Loucy (cell line): ENCODE results near the gene ZFPL1.

Source experiments
- H2AFZ ChIP-seq: fragments of 200-600 bp; sonication (generic); 2 replicates; pipeline ENCODE4 v1.6.0; 2016; ENCODE audit warnings: antibody characterized with exemption, mild to moderate bottlenecking, low read length, moderate library complexity
- H3F3A ChIP-seq: fragments of 200-600 bp; 2 replicates; pipeline ENCODE4 v1.6.0; 2016; ENCODE audit warnings: antibody characterized with exemption, low read depth, mild to moderate bottlenecking
- H3K27me3 ChIP-seq: fragments of 200-600 bp; sonication (generic); 2 replicates; pipeline ENCODE4 v1.6.1; 2014; ENCODE audit warnings: low read length, mild to moderate bottlenecking; ENCODE audit not compliant: insufficient read depth, poor library complexity, severe bottlenecking
- H3K36me3 ChIP-seq: fragments of 200-600 bp; sonication (generic); 2 replicates; pipeline ENCODE4 v1.6.1; 2016; ENCODE audit warnings: low read length; ENCODE audit not compliant: insufficient read depth
- H3K4me1 ChIP-seq: fragments of 200-600 bp; sonication (generic); 2 replicates; pipeline ENCODE4 v1.5.1; 2014; ENCODE audit warnings: low read length, mild to moderate bottlenecking; ENCODE audit not compliant: insufficient read depth, poor library complexity, severe bottlenecking
- H3K4me2 ChIP-seq: fragments of 200-600 bp; sonication (generic); 2 replicates; pipeline ENCODE4 v1.6.0; 2014; ENCODE audit warnings: antibody characterized with exemption, low read length, low read depth, mild to moderate bottlenecking; ENCODE audit not compliant: poor library complexity, severe bottlenecking
- H3K4me3 ChIP-seq: fragments of 200-600 bp; sonication (generic); 2 replicates; pipeline ENCODE4 v1.5.1; 2014; ENCODE audit warnings: low read length, mild to moderate bottlenecking, mixed read lengths; ENCODE audit not compliant: poor library complexity, severe bottlenecking
- H3K79me2 ChIP-seq: fragments of 200-600 bp; sonication (generic); 2 replicates; pipeline ENCODE4 v1.6.1; 2014; ENCODE audit warnings: low read length; ENCODE audit not compliant: insufficient read depth
- H3K9ac ChIP-seq: fragments of 200-600 bp; sonication (generic); 2 replicates; pipeline ENCODE4 v1.6.0; 2014; ENCODE audit warnings: mild to moderate bottlenecking, low read depth, low read length, moderate library complexity; ENCODE audit not compliant: poor library complexity, severe bottlenecking
- H3K9me2 ChIP-seq: fragments of 200-600 bp; sonication (generic); replicated peaks from 2 replicates; pipeline ENCODE4 v1.6.1; 2016; ENCODE audit warnings: low read depth, low read length, mixed read lengths
- H3K9me3 ChIP-seq: fragments of 200-600 bp; sonication (generic); 2 replicates; pipeline ENCODE4 v1.6.1; 2014; ENCODE audit warnings: mild to moderate bottlenecking, antibody characterized with exemption, low read length, low read depth; ENCODE audit not compliant: insufficient read depth
- H4K20me1 ChIP-seq: fragments of 200-600 bp; sonication (generic); 2 replicates; pipeline ENCODE4 v1.6.0; 2014; ENCODE audit warnings: antibody characterized with exemption, low read length, mild to moderate bottlenecking; ENCODE audit not compliant: insufficient read depth, poor library complexity, severe bottlenecking
- CTCF ChIP-seq: fragments of 200-600 bp; sonication (generic); conservative IDR thresholded peaks from 2 replicates; pipeline ENCODE4 v1.5.1; 2014; ENCODE audit warnings: mild to moderate bottlenecking, antibody characterized with exemption, low read length
- EZH2phosphoT487 ChIP-seq: fragments of 200-600 bp; IDR thresholded peaks from 2 replicates; pipeline ENCODE4 v1.6.1; 2018; ENCODE audit warnings: antibody characterized with exemption, mild to moderate bottlenecking, moderate library complexity, borderline replicate concordance

ZFPL1 gene

GRCh38 chr11:65129649-65130441, 45.8 kb downstream of the ZFPL1 start:
- H3K9me2 ChIP-seq, result no peaks in the 10 kb centered on the region
- H3K9me3 ChIP-seq, result no peaks in the 10 kb centered on the region
- no peak overlapping the region for H3K4me2 ChIP-seq
- no peak overlapping the region for H3K9ac ChIP-seq
- H3K27me3 ChIP-seq, result no peaks in the 10 kb centered on the region
- TF ChIP-seq CTCF, result no peak
- no peak for TF ChIP-seq EZH2phosphoT487
- H3K79me2 ChIP-seq, result peaks cover 32% of the 10 kb centered on the region
- no peaks in the 10 kb centered on the region for H3F3A ChIP-seq
- H3K36me3 ChIP-seq, result peaks cover 57% of the 10 kb centered on the region
- H3K4me3 ChIP-seq, result no peak overlapping the region
- no peak overlapping the region for H2AFZ ChIP-seq
- peaks cover 17% of the 10 kb centered on the region for H3K4me1 ChIP-seq
- peaks cover 21% of the 10 kb centered on the region for H4K20me1 ChIP-seq

GRCh38 chr11:65130631-65131416, 46.8 kb downstream of the ZFPL1 start:
- peaks cover 53% of the 10 kb centered on the region for H3K36me3 ChIP-seq
- no peaks in the 10 kb centered on the region for H3F3A ChIP-seq
- H3K4me2 ChIP-seq, result no peak overlapping the region
- no peaks in the 10 kb centered on the region for H3K27me3 ChIP-seq
- peaks cover 20% of the 10 kb centered on the region for H3K4me1 ChIP-seq
- H4K20me1 ChIP-seq, result peaks cover 21% of the 10 kb centered on the region
- no peak overlapping the region for H3K9ac ChIP-seq
- no peak overlapping the region for H2AFZ ChIP-seq
- no peak overlapping the region for H3K4me3 ChIP-seq
- no peaks in the 10 kb centered on the region for H3K9me3 ChIP-seq
- H3K9me2 ChIP-seq, result no peaks in the 10 kb centered on the region
- H3K79me2 ChIP-seq, result peaks cover 26% of the 10 kb centered on the region
- TF ChIP-seq CTCF (no peak), EZH2phosphoT487 (no peak)

GRCh38 chr11:65131417-65131776, 47.4 kb downstream of the ZFPL1 start:
- H3K4me2 ChIP-seq, result no peak overlapping the region
- H4K20me1 ChIP-seq, result peaks cover 21% of the 10 kb centered on the region
- TF ChIP-seq CTCF, result no peak
- no peak for TF ChIP-seq EZH2phosphoT487
- no peaks in the 10 kb centered on the region for H3K9me3 ChIP-seq
- H3K36me3 ChIP-seq, result peaks cover 49% of the 10 kb centered on the region
- H3F3A ChIP-seq, result no peaks in the 10 kb centered on the region
- no peak overlapping the region for H3K4me3 ChIP-seq
- H3K9ac ChIP-seq, result no peak overlapping the region
- H3K4me1 ChIP-seq, result peaks cover 24% of the 10 kb centered on the region
- peaks cover 26% of the 10 kb centered on the region for H3K79me2 ChIP-seq
- H3K9me2 ChIP-seq, result no peaks in the 10 kb centered on the region
- no peak overlapping the region for H2AFZ ChIP-seq
- no peaks in the 10 kb centered on the region for H3K27me3 ChIP-seq
